Brain microvascular endothelial cell (primary cell): ENCODE data around the gene FBXL16.

Experiments
- DNase-seq: peaks from one replicate; pipeline ENCODE4 v3.0.0-alpha.2; 2020
- H3K27ac ChIP-seq: fragments of 250-450 bp; sonication (Bioruptor Pico); 2 replicates; pipeline ENCODE4 v1.5.1; 2020; ENCODE audit warnings: mild to moderate bottlenecking, moderate library complexity
- H3K27me3 ChIP-seq: fragments of 250-450 bp; sonication (Bioruptor Pico); replicated peaks from 2 replicates; pipeline ENCODE4 v1.5.1; 2020; ENCODE audit warnings: mild to moderate bottlenecking
- H3K36me3 ChIP-seq: fragments of 250-450 bp; sonication (Bioruptor Pico); replicated peaks from 2 replicates; pipeline ENCODE4 v1.5.1; 2020; ENCODE audit warnings: mild to moderate bottlenecking
- H3K4me3 ChIP-seq: 2 replicates; pipeline ENCODE4 v1.5.1; 2011; ENCODE audit warnings: low read depth, mild to moderate bottlenecking, control low read depth, low read length, moderate library complexity
- in situ Hi-C: cut with HindIII; loops from 2 replicates; pipeline ENCODE4 v1.10.0; 2017; ENCODE audit warnings: low sequenced_read_pairs, low pct_ligation_motif_present
- TF ChIP-seq, protein P1 (sequence below): IDR thresholded peaks from 2 replicates; pipeline ENCODE4 v1.5.1; 2011; ENCODE audit warnings: low read depth, mild to moderate bottlenecking, moderate library complexity, low read length, control low read depth, inconsistent platforms; ENCODE audit errors: missing control alignments

Gene FBXL16

DNA sequence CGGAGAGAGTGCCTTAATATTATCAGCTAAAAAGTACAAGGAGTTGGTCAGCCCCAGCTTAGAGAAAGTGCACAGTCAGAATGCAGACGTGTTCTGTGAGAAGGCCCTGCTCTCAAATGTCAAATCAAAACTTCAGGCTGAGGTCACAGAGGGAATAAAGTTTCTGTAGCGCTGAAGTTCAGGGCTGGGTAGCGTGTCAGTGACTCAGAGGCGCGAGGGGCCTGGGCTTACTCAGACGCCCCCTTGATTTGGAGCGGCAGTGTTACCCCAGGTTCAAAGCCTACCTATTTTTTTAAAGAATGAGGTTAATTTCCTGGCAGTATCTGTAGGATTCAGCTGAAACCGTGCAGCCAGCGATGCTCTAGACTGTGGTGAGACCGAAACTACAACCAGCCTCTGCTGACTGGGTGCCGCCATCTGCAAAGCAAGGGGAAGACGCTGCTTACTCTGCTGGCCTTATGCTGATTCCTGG lies 30.4 kb upstream of the FBXL16 start:
- in situ Hi-C loops, result no loop called here
- no peak overlapping the region for H3K4me3 ChIP-seq
- H3K27ac ChIP-seq, result no peak overlapping the region
- TF ChIP-seq, protein P1, sequence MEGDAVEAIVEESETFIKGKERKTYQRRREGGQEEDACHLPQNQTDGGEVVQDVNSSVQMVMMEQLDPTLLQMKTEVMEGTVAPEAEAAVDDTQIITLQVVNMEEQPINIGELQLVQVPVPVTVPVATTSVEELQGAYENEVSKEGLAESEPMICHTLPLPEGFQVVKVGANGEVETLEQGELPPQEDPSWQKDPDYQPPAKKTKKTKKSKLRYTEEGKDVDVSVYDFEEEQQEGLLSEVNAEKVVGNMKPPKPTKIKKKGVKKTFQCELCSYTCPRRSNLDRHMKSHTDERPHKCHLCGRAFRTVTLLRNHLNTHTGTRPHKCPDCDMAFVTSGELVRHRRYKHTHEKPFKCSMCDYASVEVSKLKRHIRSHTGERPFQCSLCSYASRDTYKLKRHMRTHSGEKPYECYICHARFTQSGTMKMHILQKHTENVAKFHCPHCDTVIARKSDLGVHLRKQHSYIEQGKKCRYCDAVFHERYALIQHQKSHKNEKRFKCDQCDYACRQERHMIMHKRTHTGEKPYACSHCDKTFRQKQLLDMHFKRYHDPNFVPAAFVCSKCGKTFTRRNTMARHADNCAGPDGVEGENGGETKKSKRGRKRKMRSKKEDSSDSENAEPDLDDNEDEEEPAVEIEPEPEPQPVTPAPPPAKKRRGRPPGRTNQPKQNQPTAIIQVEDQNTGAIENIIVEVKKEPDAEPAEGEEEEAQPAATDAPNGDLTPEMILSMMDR, result no peak
- H3K27me3 ChIP-seq, result no peaks in the 10 kb centered on the region
- peaks cover 29% of the 10 kb centered on the region for H3K36me3 ChIP-seq
- no peak for DNase-seq

DNA sequence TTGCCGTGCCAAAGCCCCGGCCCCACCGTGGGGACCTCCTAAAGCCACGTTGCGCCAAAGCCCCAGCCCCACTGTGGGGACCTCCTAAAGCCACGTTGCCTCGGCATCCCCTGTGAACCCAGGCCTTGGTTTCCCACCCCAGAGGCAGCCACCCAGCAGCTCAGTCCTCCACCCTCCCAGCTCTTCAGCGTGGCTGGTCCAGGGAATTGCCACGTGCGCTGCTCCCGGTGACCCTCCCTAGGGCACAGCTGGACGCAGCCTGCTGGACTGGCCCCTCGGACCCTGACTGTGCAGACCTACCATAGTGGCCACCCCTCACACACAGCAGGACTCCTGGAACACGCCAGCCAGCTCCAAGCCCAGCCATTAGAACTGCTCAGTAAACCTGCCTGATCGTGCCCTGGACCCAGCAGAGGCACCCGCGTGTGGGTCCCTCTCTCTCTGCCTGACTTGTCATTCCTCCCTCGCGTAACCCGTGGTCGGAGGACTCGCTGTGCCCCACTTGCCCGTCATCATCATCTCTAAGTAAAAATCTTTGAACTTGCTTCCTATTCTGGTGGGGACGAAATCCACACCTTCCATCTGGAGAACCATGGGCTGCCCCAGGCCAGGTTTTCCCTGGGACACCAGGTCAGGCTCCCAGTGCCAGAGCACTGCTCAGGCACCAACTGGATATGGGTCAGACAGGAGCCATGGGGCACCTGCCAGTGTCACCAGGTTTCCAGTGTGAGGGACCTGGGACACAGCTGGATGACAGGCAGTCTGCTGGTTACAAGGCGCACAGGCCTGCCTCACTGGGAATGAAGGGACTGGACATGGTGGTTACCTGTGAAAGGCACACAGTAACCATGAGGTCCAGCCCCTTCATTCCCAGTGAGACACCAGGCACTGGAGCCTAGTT lies 29.6 kb upstream of the FBXL16 start:
- Histone ChIP-seq H3K4me3 (no peak overlapping the region), H3K27me3 (no peaks in the 10 kb centered on the region), H3K36me3 (peaks cover 29% of the 10 kb centered on the region), H3K27ac (no peak overlapping the region)
- TF ChIP-seq, protein P1, result no peak
- DNase-seq, result no peak
- in situ Hi-C loops, result no loop called here

DNA sequence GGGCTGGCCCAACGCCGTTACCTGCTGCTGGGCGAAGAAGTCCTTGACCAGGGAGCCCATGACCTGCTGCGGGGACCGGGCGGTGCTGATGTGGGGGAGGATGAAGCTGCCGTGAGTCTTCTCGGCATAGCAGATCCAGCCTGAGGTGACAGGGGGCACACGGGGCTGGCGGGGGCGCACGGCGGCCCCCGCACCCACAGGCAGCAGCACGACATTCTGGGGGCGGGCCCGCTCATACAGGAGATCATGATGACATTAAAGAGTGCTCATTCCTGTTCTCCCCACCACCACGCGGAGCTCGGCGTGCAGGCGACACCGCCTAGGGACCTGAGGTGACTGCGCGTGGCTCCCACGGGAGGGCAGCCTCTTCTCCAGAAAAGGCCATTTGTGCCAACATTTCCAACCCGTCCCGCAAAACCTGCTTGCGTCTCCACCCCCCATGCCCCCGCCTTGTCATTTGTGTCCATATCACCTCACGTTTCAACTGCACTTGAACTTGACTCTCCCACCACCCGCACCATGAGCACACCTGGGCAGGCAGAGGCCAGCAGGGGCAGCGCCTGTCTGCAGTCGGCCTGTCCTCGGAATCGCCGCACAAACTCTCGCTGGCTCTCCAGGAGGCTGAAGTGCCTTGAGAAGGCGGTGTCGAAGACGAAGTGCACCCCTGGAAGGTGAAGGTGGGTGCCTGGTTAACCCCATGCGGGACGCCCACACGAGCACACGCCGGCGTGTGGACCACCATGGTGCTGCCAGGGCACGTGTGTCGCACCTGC lies 28.8 kb upstream of the FBXL16 start:
- in situ Hi-C loops, result no loop called here

DNA sequence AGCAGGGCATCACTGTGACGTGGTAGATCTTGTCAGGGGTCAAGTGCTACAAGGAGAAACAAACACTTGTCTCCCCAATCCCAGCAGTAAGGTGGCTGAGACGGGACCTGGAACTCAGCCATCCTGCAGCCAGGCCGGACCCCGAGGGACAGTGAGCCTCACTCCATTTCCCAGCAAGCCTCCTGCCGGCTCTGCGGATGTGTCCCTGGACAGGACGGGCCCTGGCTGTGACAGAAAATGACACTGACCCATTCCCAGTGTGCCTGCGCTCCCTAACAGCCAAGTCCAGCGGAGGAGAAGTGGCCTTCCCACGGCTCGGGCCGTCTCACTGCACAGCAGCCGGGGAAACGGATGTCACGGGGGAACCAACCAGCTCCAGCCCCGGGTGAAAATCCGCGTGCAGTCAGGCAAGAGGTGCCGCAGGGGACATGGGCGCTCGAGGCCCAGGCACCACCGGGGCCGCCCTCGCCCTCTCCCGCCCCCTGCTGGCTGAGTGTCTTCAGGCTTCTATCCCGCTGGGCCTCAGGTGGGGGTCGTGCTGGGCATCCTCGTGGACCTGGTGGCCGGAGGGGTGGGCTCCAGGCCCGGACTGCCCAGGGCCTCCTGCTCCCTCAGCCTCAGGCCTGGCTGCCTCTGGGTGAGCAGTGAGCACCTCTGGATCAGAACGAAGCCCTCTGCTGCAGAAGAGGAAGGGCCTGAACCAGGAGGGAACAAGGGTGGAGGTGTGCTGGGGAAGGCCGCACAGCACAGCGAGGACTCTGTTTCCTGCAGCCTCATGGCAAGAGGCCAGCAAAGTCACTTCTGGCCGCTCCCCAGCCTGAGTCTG lies 28.0 kb upstream of the FBXL16 start:
- no peak for DNase-seq
- H3K27ac ChIP-seq, result no peak overlapping the region
- in situ Hi-C loops, result no loop called here
- no peak overlapping the region for H3K4me3 ChIP-seq
- TF ChIP-seq, protein P1, result no peak
- peaks cover 29% of the 10 kb centered on the region for H3K36me3 ChIP-seq
- no peaks in the 10 kb centered on the region for H3K27me3 ChIP-seq

More for the DNA sequence above, 28.8 kb upstream of the FBXL16 start:
- Histone ChIP-seq H3K36me3 (peaks cover 29% of the 10 kb centered on the region), H3K4me3 (no peak overlapping the region), H3K27ac (no peak overlapping the region), H3K27me3 (no peaks in the 10 kb centered on the region)
- DNase-seq, result no peak
- TF ChIP-seq, protein P1, result no peak

DNA sequence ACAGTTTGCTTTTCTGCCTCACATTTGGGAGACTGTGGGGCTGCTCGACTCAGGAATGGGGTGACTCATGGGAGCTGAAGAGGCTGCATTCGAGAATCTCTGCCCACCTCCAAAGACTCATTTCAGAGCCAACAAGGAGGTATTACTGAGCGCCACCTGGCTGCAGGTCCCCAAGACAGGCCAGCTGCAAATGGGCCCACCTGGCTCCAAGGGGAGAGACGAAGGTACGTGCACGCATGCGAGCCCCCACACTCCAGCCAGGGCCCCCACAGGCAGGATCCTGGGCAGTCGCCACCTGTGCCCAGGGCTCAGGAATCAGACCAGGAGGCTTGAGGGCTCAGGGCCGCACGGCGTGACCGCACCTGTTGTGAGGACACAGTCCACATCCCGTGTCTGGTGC lies 27.3 kb upstream of the FBXL16 start:
- H3K4me3 ChIP-seq, result no peak overlapping the region
- in situ Hi-C loops, result no loop called here
- H3K36me3 ChIP-seq, result peaks cover 29% of the 10 kb centered on the region
- TF ChIP-seq, protein P1, result no peak
- H3K27ac ChIP-seq, result no peak overlapping the region
- no peak for DNase-seq
- no peaks in the 10 kb centered on the region for H3K27me3 ChIP-seq
